ENCODE measurements around the gene ANKIB1.
"Not testable (repeated sequence)": the region's sequence is repeated elsewhere in the genome, so short reads cannot be mapped to it uniquely, and the experiment has no call there.

Gene ANKIB1

GRCh38 chr7:92362131-92362530, 116.4 kb downstream of the ANKIB1 start:
- no peaks in the 10 kb centered on the region for H3K4me1 Mint-ChIP-seq
- H3K9me3 Mint-ChIP-seq = peaks cover 2% of the 10 kb centered on the region
- H3K4me3 Mint-ChIP-seq = no peak overlapping the region
- no peak for DNase-seq (ENCODE audit: low spot score in 2 of 2)
- H3K36me3 Mint-ChIP-seq = peaks cover 53% of the 10 kb centered on the region
- no peak overlapping the region for H3K27ac Mint-ChIP-seq
- no peaks in the 10 kb centered on the region for H3K27me3 Mint-ChIP-seq
- ATAC-seq (ENCODE audit: low read depth) = no peak

DNA sequence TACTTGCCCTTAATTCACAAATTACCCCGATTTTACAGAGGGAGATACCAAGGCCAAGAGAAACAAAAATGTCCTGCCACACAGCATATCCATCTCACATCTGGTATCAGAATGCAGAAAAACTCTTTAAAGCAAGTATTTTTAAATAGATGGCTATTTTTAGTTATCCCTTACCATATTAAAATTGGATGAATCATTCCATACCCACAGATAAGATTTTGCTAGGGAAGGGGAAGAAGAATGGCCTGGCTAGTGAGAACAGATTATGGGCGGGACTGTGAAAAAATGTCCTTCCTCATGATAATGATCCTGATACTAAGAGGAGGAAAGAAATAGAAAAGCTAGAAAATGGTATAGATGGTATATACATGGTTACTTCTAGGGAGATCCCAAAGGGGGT, 121.0 kb downstream of the ANKIB1 start:
- no peaks in the 10 kb centered on the region for H3K4me1 Mint-ChIP-seq

DNA sequence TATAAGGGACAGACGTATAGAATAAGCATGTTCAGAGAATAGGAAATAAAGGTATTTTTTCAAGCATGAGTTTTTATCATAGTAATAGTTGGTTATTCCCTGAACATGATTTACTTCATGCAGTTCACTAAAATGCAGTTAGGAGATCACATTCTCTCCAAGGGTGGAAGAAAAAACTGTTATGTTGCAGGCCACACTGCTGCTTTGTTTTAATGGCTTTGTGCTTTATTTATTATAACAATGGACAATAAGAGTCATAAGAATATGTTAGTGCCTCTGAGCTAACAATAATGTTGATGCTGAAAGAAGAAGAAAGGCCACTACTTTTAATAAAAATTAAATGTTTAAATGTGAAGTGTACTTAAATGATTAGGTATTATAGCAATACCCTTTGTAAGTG, 123.0 kb downstream of the ANKIB1 start:
- Mint-ChIP-seq H3K36me3 (peaks cover 28% of the 10 kb centered on the region), H3K4me1 (no peaks in the 10 kb centered on the region), H3K4me3 (no peak overlapping the region), H3K27ac (no peak overlapping the region), H3K9me3 (no peaks in the 10 kb centered on the region), H3K27me3 (no peaks in the 10 kb centered on the region)
- no peak for ATAC-seq (ENCODE audit: low read depth)
- DNase-seq (ENCODE audit: low spot score in 2 of 2) = no peak

More for the DNA sequence above, 121.0 kb downstream of the ANKIB1 start:
- ATAC-seq (ENCODE audit: low read depth) (no peak), DNase-seq (ENCODE audit: low spot score in 2 of 2) (no peak)
- Mint-ChIP-seq H3K4me3 (no peak overlapping the region), H3K36me3 (peaks cover 39% of the 10 kb centered on the region), H3K27me3 (no peaks in the 10 kb centered on the region), H3K9me3 (no peaks in the 10 kb centered on the region), H3K27ac (no peak overlapping the region)

DNA sequence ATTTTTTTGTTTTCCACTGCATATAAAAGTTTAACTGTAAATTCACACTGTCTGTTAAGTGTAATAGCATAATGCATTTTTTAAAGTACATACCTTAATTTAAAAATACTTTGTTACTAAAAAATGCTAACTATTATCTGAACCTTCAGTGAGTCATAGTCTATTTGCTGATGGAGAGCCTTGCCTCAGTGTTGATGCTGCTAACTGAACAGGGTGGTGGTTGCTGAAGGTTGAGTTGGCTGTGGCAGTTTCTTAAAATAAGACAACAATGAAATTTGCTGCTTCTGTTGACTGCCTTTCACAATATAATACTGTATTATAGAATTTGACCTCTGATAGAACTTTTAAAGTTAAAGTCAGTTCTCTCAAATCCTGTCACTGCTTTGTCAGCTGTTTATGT, 129.2 kb downstream of the ANKIB1 start:
- H3K9me3 Mint-ChIP-seq = no peaks in the 10 kb centered on the region
- H3K27me3 Mint-ChIP-seq = no peaks in the 10 kb centered on the region
- no peak overlapping the region for H3K27ac Mint-ChIP-seq
- peaks cover 16% of the 10 kb centered on the region for H3K36me3 Mint-ChIP-seq
- DNase-seq (ENCODE audit: low spot score in 2 of 2) (no peak), ATAC-seq (ENCODE audit: low read depth) (no peak)
- no peaks in the 10 kb centered on the region for H3K4me1 Mint-ChIP-seq
- H3K4me3 Mint-ChIP-seq = no peak overlapping the region

- Mint-ChIP-seq H3K27ac (no peak overlapping the region), H3K36me3 (peaks cover 11% of the 10 kb centered on the region), H3K9me3 (no peaks in the 10 kb centered on the region), H3K4me3 (no peak overlapping the region), H3K27me3 (no peaks in the 10 kb centered on the region), H3K4me1 (no peaks in the 10 kb centered on the region)
- ATAC-seq (ENCODE audit: low read depth) = no peak
- DNase-seq (ENCODE audit: low spot score in 2 of 2) = no peak
Measured at GRCh38 chr7:92391071-92391470, 145.3 kb downstream of the ANKIB1 start.

GRCh38 chr7:92397542-92397941, 151.8 kb downstream of the ANKIB1 start:
- no peaks in the 10 kb centered on the region for H3K4me1 Mint-ChIP-seq
- no peak overlapping the region for H3K27ac Mint-ChIP-seq
- peaks cover 18% of the 10 kb centered on the region for H3K36me3 Mint-ChIP-seq
- DNase-seq (ENCODE audit: low spot score in 2 of 2) (no peak), ATAC-seq (ENCODE audit: low read depth) (no peak)
- H3K4me3 Mint-ChIP-seq = no peak overlapping the region
- H3K27me3 Mint-ChIP-seq = no peaks in the 10 kb centered on the region
- no peaks in the 10 kb centered on the region for H3K9me3 Mint-ChIP-seq

DNA sequence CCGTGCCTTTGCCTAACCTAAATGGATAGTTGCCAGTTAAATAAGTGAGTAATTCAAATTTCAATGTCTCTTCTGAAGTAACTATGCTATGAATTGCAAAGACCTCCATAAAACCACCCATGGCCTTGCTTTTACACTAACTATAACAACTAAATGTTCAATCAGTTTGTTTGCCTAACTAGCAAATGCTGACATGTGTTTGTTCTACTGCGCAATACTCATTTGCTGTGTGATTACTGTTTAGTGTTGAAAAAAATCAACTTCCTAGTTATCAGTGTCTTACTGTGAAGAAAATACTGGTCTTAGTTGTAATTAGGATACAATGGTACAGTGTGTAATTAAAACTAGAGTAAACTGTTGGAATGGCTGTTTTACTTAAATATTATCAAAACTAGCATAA, 154.2 kb downstream of the ANKIB1 start:
- H3K9me3 Mint-ChIP-seq = no peaks in the 10 kb centered on the region
- H3K27ac Mint-ChIP-seq = no peak overlapping the region
- no peaks in the 10 kb centered on the region for H3K4me1 Mint-ChIP-seq
- H3K36me3 Mint-ChIP-seq = peaks cover 18% of the 10 kb centered on the region
- H3K4me3 Mint-ChIP-seq = no peak overlapping the region
- no peaks in the 10 kb centered on the region for H3K27me3 Mint-ChIP-seq
- ATAC-seq (ENCODE audit: low read depth) (no peak), DNase-seq (ENCODE audit: low spot score in 2 of 2) (no peak)

GRCh38 chr7:92402920-92403759, 157.4 kb downstream of the ANKIB1 start:
- H3K4me3 Mint-ChIP-seq = no peak overlapping the region
- H3K9me3 Mint-ChIP-seq = no peaks in the 10 kb centered on the region
- DNase-seq (ENCODE audit: low spot score in 2 of 2) (no peak), ATAC-seq (ENCODE audit: low read depth) (no peak)
- H3K36me3 Mint-ChIP-seq = peaks cover 10% of the 10 kb centered on the region
- no peaks in the 10 kb centered on the region for H3K4me1 Mint-ChIP-seq
- H3K27me3 Mint-ChIP-seq = no peaks in the 10 kb centered on the region
- no peak overlapping the region for H3K27ac Mint-ChIP-seq

- Mint-ChIP-seq H3K27me3 (peaks cover 3% of the 10 kb centered on the region), H3K4me3 (no peak overlapping the region), H3K36me3 (peaks cover 6% of the 10 kb centered on the region), H3K4me1 (no peaks in the 10 kb centered on the region), H3K27ac (no peak overlapping the region), H3K9me3 (no peaks in the 10 kb centered on the region)
- DNase-seq (ENCODE audit: low spot score in 2 of 2) = no peak
- ATAC-seq (ENCODE audit: low read depth) = no peak
Measured at GRCh38 chr7:92403760-92404074, 157.9 kb downstream of the ANKIB1 start.

DNA sequence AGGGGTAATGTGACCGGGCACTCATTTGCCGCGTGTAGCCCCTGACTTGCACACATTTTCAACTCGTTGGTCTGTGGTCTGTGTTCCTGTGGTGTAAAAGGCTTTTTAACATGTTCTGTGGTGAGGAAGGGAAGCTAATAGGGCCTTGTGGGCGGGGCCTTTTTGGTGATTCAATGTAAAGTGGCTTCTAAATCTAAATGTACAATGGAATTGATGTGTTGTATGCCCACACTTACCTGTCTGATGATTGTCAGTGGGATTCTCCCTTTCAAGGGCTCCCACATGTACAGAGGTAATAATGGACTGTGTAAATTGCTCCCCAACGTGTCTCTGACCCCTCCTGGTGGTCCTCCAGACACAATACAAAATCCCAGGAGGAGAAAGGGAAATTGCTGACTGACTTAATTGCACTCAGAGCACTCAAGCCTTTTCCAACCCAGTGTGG, 158.4 kb downstream of the ANKIB1 start:
- no peak overlapping the region for H3K27ac Mint-ChIP-seq
- H3K27me3 Mint-ChIP-seq = peaks cover 3% of the 10 kb centered on the region
- no peak overlapping the region for H3K4me3 Mint-ChIP-seq
- ATAC-seq (ENCODE audit: low read depth) (no peak), DNase-seq (ENCODE audit: low spot score in 2 of 2) (no peak)
- peaks cover 5% of the 10 kb centered on the region for H3K36me3 Mint-ChIP-seq
- no peaks in the 10 kb centered on the region for H3K9me3 Mint-ChIP-seq
- H3K4me1 Mint-ChIP-seq = no peaks in the 10 kb centered on the region

GRCh38 chr7:92409357-92409756, 163.6 kb downstream of the ANKIB1 start:
- Mint-ChIP-seq H3K4me3 (no peak overlapping the region), H3K36me3 (no peaks in the 10 kb centered on the region), H3K27me3 (peaks cover 9% of the 10 kb centered on the region), H3K27ac (no peak overlapping the region), H3K4me1 (no peaks in the 10 kb centered on the region), H3K9me3 (peaks cover 6% of the 10 kb centered on the region)
- DNase-seq (ENCODE audit: low spot score in 2 of 2) = no peak
- ATAC-seq (ENCODE audit: low read depth) = no peak

DNA sequence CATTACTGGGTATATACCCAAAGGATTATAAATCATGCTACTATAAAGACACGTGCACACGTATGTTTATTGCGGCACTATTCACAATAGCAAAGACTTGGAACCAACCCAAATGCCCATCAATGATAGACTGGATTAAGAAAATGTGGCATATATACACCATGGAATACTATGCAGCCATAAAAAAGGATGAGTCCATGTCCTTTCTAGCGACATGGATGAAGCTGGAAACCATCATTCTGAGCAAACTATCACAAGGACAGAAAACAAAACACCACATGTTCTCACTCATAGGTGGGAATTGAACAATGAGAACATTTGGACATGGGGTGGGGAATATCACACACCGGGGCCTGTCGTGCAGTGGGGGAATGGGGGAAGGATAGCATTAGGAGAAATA, 164.4 kb downstream of the ANKIB1 start:
- H3K27me3 Mint-ChIP-seq; H3K9me3 Mint-ChIP-seq; H3K4me1 Mint-ChIP-seq; DNase-seq (ENCODE audit: low spot score in 2 of 2); H3K36me3 Mint-ChIP-seq; H3K4me3 Mint-ChIP-seq; H3K27ac Mint-ChIP-seq; ATAC-seq (ENCODE audit: low read depth): not testable (repeated sequence)

DNA sequence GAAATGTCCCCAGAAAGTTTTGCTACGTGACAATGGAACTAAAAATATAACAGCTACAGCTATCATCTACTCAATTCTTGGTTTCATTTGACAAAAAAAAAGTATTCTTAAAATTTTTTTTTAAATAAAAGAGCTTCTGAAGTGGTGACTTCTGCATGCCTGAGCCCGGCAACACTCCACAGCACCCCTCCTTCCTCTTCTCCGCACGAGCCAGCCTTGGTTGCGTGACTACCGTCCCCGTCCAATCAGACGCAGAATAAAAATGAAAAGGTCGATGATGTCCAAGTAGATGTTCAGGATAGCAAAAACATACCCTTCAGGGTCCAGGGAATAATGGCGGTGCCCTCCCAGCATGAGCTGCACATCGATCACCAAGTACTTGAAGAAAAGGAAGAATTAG, 167.0 kb downstream of the ANKIB1 start:
- H3K4me1 Mint-ChIP-seq = no peaks in the 10 kb centered on the region
- ATAC-seq (ENCODE audit: low read depth) = no peak

GRCh38 chr7:92413550-92413949, 167.8 kb downstream of the ANKIB1 start:
- peaks cover 6% of the 10 kb centered on the region for H3K9me3 Mint-ChIP-seq
- no peak overlapping the region for H3K4me3 Mint-ChIP-seq
- no peak for DNase-seq (ENCODE audit: low spot score in 2 of 2)
- H3K27me3 Mint-ChIP-seq = peaks cover 6% of the 10 kb centered on the region
- H3K4me1 Mint-ChIP-seq = no peaks in the 10 kb centered on the region
- no peak overlapping the region for H3K27ac Mint-ChIP-seq
- ATAC-seq (ENCODE audit: low read depth) = no peak
- no peaks in the 10 kb centered on the region for H3K36me3 Mint-ChIP-seq

More for the DNA sequence above, 167.0 kb downstream of the ANKIB1 start:
- no peak for DNase-seq (ENCODE audit: low spot score in 2 of 2)
- Mint-ChIP-seq H3K27me3 (peaks cover 9% of the 10 kb centered on the region), H3K4me3 (no peak overlapping the region), H3K27ac (no peak overlapping the region), H3K36me3 (no peaks in the 10 kb centered on the region), H3K9me3 (peaks cover 6% of the 10 kb centered on the region)

GRCh38 chr7:92415225-92415624, 169.5 kb downstream of the ANKIB1 start:
- ATAC-seq (ENCODE audit: low read depth) (no peak), DNase-seq (ENCODE audit: low spot score in 2 of 2) (no peak)
- Mint-ChIP-seq H3K4me1 (no peaks in the 10 kb centered on the region), H3K27ac (no peak overlapping the region), H3K9me3 (no peaks in the 10 kb centered on the region), H3K36me3 (no peaks in the 10 kb centered on the region), H3K27me3 (no peaks in the 10 kb centered on the region), H3K4me3 (no peak overlapping the region)
